Right lobe of liver (tissue), 4 donors: ENCODE results near the gene KRT7.

Source experiments
- CTCF ChIP-seq, 4 donors: fragments of 200-600 bp in 3 of 4; fragments of 450-650 bp in 1 of 4; IDR thresholded peaks; one replicate each; pipeline versions ENCODE4 v1.5.1 to v1.8.0; 2016 to 2022; ENCODE audit warnings: antibody characterized with exemption in 4 of 4, mild to moderate bottlenecking in 2 of 4
- POLR2A ChIP-seq: fragments of 450-650 bp; IDR thresholded peaks from one replicate; pipeline ENCODE4 v1.6.1; 2017; ENCODE audit warnings: antibody characterized with exemption, mild to moderate bottlenecking
- donor health status: DM: no; HTN: no; CAD: no.
- donor health status: DM: no; HTN: no; CAD: no.
- donor health status: DM: no; HTN: yes; CAD: no.

DNA sequence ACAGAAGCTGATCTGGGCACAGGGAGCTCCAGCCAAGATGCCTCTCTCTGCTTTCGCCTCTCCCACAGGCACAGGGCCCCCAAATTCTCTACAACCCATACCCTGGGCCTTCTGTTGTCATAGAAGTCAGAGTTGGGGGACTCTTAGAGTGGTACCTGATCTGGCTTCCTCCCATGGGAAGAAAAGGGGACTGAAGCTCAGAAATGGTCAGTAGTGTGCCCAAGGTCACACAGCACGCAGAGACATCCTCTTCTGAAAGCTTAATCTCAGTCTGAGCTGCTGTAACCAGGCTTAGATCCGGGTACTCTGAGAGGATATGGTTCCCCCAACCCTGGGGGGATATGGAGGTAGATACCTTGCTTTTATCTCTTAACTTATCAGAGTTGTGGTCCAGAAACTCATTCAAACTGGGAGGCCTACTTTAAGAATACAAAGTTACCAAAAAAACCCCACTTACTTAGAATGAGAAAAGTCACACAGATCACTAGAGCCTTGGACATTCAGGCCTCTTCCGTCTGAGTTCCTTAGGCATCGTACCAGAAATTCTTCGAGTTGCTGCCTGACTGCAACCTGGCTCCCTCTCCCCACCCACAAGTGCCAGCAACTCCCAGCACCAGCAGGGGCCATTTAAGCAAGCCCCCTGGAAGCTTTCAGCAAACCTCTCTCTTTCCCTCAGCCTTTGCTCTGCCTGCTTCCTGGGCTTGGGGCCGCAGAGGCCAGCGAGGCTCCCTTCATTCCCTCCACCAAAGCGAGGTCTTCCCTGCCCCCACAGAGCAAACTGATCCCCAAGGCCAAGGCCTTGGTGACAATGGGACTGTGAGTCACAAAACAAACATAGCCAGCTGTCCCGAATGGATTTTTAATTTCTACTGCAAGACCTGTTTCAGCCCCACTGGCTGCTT lies 13.9 kb downstream of the KRT7 start:
- TF ChIP-seq CTCF (IDR thresholded peaks at IDR 0.05), result no peak
- no peak for TF ChIP-seq POLR2A
